ENCODE measurements around the gene YBEY. TPM values are rescaled to one million over a fixed set of nuclear protein-coding genes. Genes with fewer than 3 reads are reported as not detected.

YBEY gene
- total RNA-seq, 2 experiments from 2014 or later: 10.6 to 14.8 TPM

- CTCF ChIA-PET: interaction anchor here (0.7 kb wide), 1 partner anchor 30 kb away, joined by 3 read pairs; no protein-coding TSS in a partner anchor
- no peaks in the 10 kb centered on the region for H3K36me3 Mint-ChIP-seq (ENCODE audit: low read depth)
- intact Hi-C loops (cut with DNase I, micrococcal nuclease): no loop called here
These were observed 28.4 kb downstream of the YBEY start for GRCh38 chr21:46314441-46315020.

DNA sequence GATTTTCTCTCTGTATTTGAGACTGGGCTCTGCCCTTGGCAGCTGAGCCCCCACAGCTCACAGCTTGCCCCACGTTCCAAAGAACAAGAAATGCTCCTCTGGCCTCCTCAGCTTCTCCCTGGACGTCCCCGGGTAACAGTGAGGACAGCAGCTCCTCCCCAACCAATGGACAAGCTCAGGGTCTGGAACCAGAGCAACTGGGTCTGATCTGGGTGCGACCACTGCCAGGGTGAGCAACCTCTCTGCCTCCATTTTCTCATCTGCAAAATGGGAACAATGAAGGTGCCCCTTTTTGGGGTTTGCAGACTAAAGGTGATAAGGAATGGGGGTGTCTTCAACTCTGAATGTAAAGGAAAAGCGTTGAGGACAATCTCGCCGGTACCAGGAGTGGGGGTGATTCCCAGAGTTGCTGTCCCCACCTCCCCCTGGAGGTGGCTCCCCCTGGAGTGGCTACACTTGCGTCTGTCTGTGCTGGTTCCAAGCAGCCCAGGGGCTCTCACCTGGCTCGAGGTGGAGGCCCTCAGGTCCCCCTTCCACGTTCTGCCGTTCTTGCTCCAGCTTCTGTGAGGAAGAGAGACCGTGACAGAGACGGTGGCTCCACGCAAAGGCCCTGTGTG is 30.7 kb downstream of the YBEY start:
- H3K27me3 ChIP-seq (ENCODE audit: control insufficient read depth in 1 of 2, insufficient read depth in 2 of 2, low read length in 2 of 2): no peaks in the 10 kb centered on the region
- no peaks in the 10 kb centered on the region for H3K9me3 ChIP-seq (ENCODE audit: control insufficient read depth in 1 of 2, insufficient read depth in 1 of 2, low read length in 2 of 2)
- Mint-ChIP-seq H3K36me3 (ENCODE audit: low read depth) (no peaks in the 10 kb centered on the region), H3K27ac (no peak overlapping the region), H3K27me3 (no peaks in the 10 kb centered on the region), H3K4me1 (ENCODE audit: low read depth) (peaks cover 14% of the 10 kb centered on the region), H3K4me3 (no peak overlapping the region), H3K9me3 (no peaks in the 10 kb centered on the region)
- DNase-seq (no peak), ATAC-seq (ENCODE audit: poor library complexity) (no peak)
- no peak for TF ChIP-seq CTCF (IDR thresholded peaks at IDR 0.05)
- H3K27ac ChIP-seq (ENCODE audit: low read depth in 1 of 2, low read length in 2 of 2): no peak overlapping the region
- ChIA-PET CTCF (no interaction called here), POLR2A (no interaction called here)
- no peaks in the 10 kb centered on the region for H3K36me3 ChIP-seq (ENCODE audit: insufficient read depth, low read length)
- intact Hi-C loops (cut with DNase I, micrococcal nuclease): no loop called here
- no peak overlapping the region for H3K4me3 ChIP-seq (ENCODE audit: low read length)
- H3K4me1 ChIP-seq (ENCODE audit: insufficient read depth, low read length): peaks cover 3% of the 10 kb centered on the region

More at GRCh38 chr21:46314441-46315020, 28.4 kb downstream of the YBEY start:
- Mint-ChIP-seq H3K27ac (no peak overlapping the region), H3K4me1 (ENCODE audit: low read depth) (no peaks in the 10 kb centered on the region), H3K27me3 (no peaks in the 10 kb centered on the region), H3K9me3 (no peaks in the 10 kb centered on the region), H3K4me3 (no peak overlapping the region)
- no peaks in the 10 kb centered on the region for H3K4me1 ChIP-seq (ENCODE audit: insufficient read depth, low read length)
- no peak for ATAC-seq (ENCODE audit: poor library complexity)
- no peak for DNase-seq
- no peak overlapping the region for H3K27ac ChIP-seq (ENCODE audit: low read depth in 1 of 2, low read length in 2 of 2)
- H3K36me3 ChIP-seq (ENCODE audit: insufficient read depth, low read length): no peaks in the 10 kb centered on the region
- TF ChIP-seq CTCF (IDR thresholded peaks at IDR 0.05): no peak
- POLR2A ChIA-PET: no interaction called here
- no peak overlapping the region for H3K4me3 ChIP-seq (ENCODE audit: low read length)
- H3K9me3 ChIP-seq (ENCODE audit: control insufficient read depth in 1 of 2, insufficient read depth in 1 of 2, low read length in 2 of 2): peaks cover 0 to 3% of the 10 kb centered on the region in 2 experiments
- H3K27me3 ChIP-seq (ENCODE audit: control insufficient read depth in 1 of 2, insufficient read depth in 2 of 2, low read length in 2 of 2): no peaks in the 10 kb centered on the region

DNA sequence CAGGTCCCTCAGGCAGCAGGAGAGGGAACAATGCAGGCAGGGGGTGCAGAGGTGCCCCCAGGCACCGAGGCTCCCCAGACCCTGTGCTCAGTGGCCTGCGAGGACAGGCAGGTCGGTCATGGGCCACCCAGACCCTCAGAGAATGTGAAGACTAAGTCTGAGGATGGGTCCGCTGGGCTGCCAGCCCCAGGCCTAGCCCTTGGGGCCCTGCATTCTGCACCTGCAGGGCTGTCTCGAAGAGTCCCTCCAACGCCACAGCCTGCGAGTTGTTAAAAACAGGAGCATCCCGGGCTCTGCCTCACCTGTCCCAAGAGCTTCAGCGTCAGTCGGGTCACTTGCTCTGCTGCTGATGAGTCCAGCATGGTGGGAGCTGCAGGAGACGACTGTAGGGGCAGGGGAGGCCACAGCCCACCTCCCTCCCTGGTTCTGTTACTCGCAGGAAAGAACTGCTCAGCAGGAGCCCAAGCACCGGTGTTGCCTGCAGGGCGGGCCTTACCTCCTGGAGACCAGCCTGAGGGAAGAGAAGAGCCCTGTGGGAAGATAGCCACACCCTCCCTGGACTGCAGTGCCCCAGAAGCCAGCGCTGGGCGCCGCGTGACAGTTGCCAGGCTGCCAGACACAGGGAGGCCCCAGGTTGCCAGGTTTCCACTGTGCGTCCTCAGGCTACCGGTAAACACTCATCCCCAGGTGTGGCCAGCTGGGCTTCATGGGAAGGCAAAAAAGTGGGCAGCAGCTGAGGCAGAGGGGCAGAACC is 31.7 kb downstream of the YBEY start:
- intact Hi-C loops (cut with DNase I, micrococcal nuclease): no loop called here
- Histone ChIP-seq H3K4me1 (ENCODE audit: insufficient read depth, low read length) (peaks cover 14% of the 10 kb centered on the region), H3K27ac (ENCODE audit: low read depth in 1 of 2, low read length in 2 of 2) (no peak overlapping the region), H3K27me3 (ENCODE audit: control insufficient read depth in 1 of 2, insufficient read depth in 2 of 2, low read length in 2 of 2) (no peaks in the 10 kb centered on the region), H3K9me3 (ENCODE audit: control insufficient read depth in 1 of 2, insufficient read depth in 1 of 2, low read length in 2 of 2) (no peaks in the 10 kb centered on the region), H3K4me3 (ENCODE audit: low read length) (no peak overlapping the region), H3K36me3 (ENCODE audit: insufficient read depth, low read length) (no peaks in the 10 kb centered on the region)
- Mint-ChIP-seq H3K36me3 (ENCODE audit: low read depth) (no peaks in the 10 kb centered on the region), H3K27me3 (no peaks in the 10 kb centered on the region), H3K4me1 (ENCODE audit: low read depth) (peaks cover 20% of the 10 kb centered on the region), H3K27ac (no peak overlapping the region), H3K4me3 (no peak overlapping the region), H3K9me3 (no peaks in the 10 kb centered on the region)
- ChIA-PET POLR2A (no interaction called here), CTCF (no interaction called here)
- no peak for DNase-seq
- TF ChIP-seq CTCF (IDR thresholded peaks at IDR 0.05): no peak
- no peak for ATAC-seq (ENCODE audit: poor library complexity)
